GM21447 (cell line): ENCODE measurements around the gene ZNF841.
A peak's percentile ranks its signal among the peaks of the same experiment; 100 is the strongest.
"Not testable (repeated sequence)": the region's sequence is repeated elsewhere in the genome, so short reads cannot be mapped to it uniquely, and the experiment has no call there.

Source experiments
- ATAC-seq: cut with Tn5 transposase; IDR thresholded peaks from one replicate; pipeline ENCODE4 v1.9.1; 2021; ENCODE audit not compliant: unreplicated experiment

Gene ZNF841

GRCh38 chr19:52069653-52070052 is 25.9 kb downstream of the ZNF841 start:
- no peak for ATAC-seq

- no peak for ATAC-seq
Measured at GRCh38 chr19:52066258-52066863, 29.2 kb downstream of the ZNF841 start.

DNA sequence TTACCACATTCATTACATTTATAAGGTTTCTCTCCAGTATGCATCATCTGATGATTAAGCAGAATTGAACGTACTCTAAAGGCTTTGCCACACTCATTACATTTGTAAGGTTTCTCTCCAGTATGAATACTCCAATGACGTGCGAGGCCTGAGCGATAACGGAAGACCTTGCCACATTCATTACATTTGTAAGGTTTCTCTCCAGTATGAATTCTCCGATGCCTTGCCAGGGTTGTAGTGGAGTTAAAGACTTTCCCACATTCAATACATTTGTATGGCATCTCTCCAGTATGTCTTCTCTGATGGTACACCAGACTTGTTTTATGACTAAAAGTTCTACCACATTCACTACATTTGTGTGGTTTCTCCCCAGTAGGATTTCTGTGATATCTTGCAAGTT is 30.2 kb downstream of the ZNF841 start:
- no peak for ATAC-seq

- not testable (repeated sequence) for ATAC-seq
Measured at GRCh38 chr19:52056480-52056879, 39.1 kb downstream of the ZNF841 start.

- ATAC-seq: not testable (repeated sequence)
Measured at GRCh38 chr19:52051736-52052135, 43.8 kb downstream of the ZNF841 start.

DNA sequence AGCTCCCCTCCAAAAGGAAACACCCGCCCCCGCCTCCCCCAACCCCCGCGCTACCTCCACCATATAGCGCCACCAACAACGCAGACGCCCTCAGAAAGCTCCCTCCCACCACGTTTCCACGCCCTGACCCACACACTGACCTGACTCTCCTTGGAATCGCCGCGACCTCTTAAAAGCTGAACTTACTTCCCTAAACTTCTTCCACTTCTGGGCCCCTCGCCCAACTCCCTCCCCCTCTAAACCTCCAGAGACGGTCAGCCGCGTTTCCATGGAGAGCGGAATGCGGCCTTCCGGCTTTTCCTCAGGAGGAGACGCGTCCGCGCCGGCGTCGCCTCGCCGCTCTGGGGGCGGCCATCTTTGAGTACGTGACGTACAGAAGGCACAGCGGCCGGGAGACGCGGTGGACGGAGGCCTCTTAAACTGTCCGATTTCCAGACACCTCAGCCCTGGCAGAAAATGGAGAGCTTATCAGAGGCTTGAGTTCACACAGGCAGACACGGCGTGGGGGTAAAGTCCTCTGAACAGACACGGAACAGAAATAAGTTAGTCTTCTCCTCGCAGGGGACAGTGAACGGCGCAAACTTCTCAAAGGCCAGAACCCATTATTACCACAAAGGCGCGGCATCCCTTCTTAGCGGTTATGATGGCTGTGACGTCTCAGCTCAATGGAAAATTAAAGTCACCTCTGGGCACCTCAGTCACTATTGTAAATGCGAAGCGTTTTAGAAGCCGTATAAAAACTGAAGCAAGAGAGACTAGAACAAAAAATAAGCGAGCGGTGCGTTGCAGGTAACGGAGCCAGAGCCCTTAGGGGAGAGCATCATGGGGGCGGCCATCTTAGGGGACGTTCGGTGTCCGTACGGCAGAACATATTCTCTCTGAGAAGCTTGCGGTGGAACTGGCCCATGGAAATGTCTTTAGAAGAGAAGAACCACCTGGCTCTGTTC is 46.7 kb downstream of the ZNF841 start, which contains the start of gene ZNF432:
TSS of gene ZNF432 (minus strand) at position 284 of the 947 bp plus-strand sequence. CDS start 1,970 bp downstream, outside the sequence.
- peak; percentile 78 for ATAC-seq

- ATAC-seq: no peak
Measured at GRCh38 chr19:52039169-52039568, 56.4 kb downstream of the ZNF841 start.

- ATAC-seq: no peak
Measured at GRCh38 chr19:52034051-52034728, 61.4 kb downstream of the ZNF841 start.

GRCh38 chr19:52028780-52029123 is 66.8 kb downstream of the ZNF841 start:
- ATAC-seq: peak; percentile 16

- peak; percentile 82 for ATAC-seq
Measured at GRCh38 chr19:52028027-52028779, 67.4 kb downstream of the ZNF841 start, which contains the start of gene ZNF614. Gene ZNF614 (minus strand): TSS chr19:52028379. CDS start chr19:52025745, 2,634 bp downstream.

DNA sequence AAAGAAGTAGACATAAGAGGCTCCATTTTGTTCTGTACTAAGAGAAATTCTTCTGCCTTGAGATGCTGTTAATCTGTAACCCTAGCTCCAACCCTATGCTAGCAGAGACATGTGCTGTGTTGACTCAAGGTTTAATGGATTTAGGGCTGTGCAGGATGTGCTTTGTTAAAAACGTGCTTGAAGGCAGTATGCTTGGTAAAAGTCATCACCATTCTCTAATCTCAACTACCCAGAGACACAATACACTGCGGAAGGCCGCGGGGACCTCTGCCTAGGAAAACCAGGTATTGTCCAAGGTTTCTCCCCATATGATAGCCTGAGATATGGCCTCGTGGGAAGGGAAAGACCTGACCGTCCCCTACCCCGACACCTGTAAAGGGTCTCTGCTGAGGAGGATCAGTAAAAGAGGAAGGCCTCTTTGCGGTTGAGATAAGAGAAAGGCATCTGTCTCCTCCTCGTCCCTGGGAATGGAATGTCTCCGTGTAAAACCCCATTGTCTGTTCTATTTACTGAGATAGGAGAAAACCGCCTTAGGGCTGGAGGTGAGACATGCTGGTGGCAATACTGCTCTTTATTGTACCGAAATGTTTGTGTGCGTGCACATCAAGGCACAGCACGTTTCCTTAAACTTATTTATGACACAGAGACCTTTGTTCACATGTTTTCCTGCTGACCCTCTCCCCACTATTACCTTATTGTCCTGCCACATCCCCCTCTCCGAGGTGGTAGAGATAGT is 69.1 kb downstream of the ZNF841 start:
- not testable (repeated sequence) for ATAC-seq

DNA sequence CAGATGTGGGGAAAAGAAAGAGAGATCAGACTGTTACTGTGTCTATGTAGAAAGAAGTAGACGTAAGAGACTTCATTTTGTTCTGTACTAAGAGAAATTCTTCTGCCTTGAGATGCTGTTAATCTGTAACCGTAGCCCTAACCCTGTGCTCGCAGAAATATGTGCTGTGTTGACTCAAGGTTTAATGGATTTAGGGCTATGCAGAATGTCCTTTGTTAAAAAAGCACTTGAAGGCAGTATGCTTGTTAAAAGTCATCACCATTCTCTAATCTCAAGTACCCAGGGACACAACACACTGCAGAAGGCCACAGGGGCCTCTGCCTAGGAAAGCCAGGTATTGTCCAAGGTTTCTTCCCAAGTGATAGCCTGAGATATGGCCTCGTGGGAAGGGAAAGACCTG is 71.1 kb downstream of the ZNF841 start:
- ATAC-seq: not testable (repeated sequence)

DNA sequence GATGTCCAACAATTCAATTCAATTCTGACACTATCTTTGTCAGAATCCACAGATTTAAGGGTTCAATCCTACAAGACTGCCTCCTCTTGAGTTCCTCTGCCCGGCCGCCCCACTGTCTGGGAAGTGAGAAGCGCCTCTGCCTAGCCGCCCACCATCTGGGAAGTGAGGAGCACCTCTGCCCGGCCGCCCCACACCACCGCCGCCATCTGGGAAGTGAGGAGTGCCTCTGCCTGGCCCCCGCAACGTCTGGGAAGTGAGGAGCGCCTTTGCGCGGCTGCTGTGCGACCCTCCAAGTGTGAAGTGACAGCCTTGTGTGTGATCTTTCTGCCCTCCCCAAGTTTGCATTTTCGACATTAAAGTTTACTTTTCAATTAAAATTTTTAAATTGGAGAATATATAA is 73.4 kb downstream of the ZNF841 start:
- ATAC-seq: no peak

DNA sequence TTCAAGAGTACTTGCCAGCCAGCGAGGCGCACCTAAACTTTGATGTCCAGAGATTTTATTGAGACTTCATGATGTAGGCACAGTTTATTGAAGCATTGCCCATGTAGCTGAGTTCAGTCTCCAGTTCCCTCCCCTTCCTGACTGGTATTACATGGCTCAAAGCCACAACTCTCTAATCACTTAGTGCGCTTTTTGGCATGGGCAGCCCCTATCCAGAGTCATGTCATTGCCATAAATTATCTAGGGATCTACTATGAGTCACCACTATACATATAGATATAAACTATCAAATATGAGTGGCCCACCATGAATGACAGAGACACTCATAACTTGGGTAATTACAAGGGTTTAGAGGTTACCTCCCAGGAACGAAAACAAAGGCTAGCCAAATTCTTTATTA is 75.1 kb downstream of the ZNF841 start:
- ATAC-seq: no peak
